GM12892 (cell line): ENCODE measurements around the gene SLC9A9.

ENCODE experiments used
- POLR2A ChIP-seq: IDR thresholded peaks from 2 replicates; pipeline ENCODE4 v1.6.1; 2011; ENCODE audit warnings: low read depth, low read length, control low read depth
- TAF1 ChIP-seq: IDR thresholded peaks from 2 replicates; pipeline ENCODE4 v1.6.1; 2011; ENCODE audit warnings: low read depth, mild to moderate bottlenecking, control low read depth, low read length, borderline replicate concordance

- no peak for TF ChIP-seq TAF1
- TF ChIP-seq POLR2A = no peak
Observed at GRCh38 chr3:143529018-143529478, 319.2 kb downstream of the SLC9A9 start.
